ENCODE measurements around the gene DKC1.
A peak's percentile ranks its signal among the peaks of the same experiment; 100 is the strongest.

DKC1 gene

DNA sequence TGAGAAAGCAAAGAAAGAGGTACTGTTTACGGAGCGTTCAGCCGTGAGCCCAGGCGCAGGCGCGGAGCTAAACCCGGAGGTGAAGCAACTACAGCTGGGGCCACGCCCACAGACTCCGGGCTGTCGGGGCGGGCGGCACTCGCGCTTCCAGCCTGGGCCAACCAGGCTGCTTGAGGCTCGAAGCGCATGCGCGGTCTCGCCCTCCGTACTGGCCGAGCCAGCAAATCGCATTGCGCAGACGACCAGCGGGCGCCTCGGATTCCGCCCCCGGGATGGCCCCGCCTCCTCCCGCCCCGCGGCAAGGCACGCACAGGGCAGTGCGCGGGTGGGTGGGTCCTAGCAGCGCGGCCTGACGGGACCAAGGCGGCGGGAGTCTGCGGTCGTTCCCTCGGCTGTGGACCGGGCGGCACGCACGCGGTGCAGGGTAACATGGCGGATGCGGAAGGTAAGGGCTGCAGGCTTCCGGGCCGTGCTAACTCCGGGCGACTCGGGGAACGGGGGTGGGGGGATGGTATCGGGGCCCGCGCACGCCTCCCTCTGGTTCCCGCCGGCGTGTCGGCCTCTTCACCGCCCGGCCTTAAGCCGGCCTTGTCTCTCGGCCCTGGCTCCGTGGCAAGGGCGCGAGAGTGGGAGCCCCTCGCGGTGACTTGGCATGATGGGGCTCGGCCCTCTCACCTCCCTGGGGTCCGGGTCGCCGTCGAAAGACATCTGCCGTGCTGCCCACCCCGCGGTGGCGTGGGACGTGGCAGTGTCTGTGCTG lies at the start of gene DKC1 (continued):
- TF ChIP-seq, protein P1, sequence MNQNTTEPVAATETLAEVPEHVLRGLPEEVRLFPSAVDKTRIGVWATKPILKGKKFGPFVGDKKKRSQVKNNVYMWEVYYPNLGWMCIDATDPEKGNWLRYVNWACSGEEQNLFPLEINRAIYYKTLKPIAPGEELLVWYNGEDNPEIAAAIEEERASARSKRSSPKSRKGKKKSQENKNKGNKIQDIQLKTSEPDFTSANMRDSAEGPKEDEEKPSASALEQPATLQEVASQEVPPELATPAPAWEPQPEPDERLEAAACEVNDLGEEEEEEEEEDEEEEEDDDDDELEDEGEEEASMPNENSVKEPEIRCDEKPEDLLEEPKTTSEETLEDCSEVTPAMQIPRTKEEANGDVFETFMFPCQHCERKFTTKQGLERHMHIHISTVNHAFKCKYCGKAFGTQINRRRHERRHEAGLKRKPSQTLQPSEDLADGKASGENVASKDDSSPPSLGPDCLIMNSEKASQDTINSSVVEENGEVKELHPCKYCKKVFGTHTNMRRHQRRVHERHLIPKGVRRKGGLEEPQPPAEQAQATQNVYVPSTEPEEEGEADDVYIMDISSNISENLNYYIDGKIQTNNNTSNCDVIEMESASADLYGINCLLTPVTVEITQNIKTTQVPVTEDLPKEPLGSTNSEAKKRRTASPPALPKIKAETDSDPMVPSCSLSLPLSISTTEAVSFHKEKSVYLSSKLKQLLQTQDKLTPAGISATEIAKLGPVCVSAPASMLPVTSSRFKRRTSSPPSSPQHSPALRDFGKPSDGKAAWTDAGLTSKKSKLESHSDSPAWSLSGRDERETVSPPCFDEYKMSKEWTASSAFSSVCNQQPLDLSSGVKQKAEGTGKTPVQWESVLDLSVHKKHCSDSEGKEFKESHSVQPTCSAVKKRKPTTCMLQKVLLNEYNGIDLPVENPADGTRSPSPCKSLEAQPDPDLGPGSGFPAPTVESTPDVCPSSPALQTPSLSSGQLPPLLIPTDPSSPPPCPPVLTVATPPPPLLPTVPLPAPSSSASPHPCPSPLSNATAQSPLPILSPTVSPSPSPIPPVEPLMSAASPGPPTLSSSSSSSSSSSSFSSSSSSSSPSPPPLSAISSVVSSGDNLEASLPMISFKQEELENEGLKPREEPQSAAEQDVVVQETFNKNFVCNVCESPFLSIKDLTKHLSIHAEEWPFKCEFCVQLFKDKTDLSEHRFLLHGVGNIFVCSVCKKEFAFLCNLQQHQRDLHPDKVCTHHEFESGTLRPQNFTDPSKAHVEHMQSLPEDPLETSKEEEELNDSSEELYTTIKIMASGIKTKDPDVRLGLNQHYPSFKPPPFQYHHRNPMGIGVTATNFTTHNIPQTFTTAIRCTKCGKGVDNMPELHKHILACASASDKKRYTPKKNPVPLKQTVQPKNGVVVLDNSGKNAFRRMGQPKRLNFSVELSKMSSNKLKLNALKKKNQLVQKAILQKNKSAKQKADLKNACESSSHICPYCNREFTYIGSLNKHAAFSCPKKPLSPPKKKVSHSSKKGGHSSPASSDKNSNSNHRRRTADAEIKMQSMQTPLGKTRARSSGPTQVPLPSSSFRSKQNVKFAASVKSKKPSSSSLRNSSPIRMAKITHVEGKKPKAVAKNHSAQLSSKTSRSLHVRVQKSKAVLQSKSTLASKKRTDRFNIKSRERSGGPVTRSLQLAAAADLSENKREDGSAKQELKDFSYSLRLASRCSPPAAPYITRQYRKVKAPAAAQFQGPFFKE (tag by site-specific recombination; IDR thresholded peaks at IDR 0.05; ENCODE audit: borderline replicate concordance): no peak
- TF ChIP-seq ZNF707 (tag by site-specific recombination; IDR thresholded peaks at IDR 0.05): 0 out of 2 replicates have a peak, but pooled peaks have one; percentile 22
- TF ChIP-seq, protein P2, sequence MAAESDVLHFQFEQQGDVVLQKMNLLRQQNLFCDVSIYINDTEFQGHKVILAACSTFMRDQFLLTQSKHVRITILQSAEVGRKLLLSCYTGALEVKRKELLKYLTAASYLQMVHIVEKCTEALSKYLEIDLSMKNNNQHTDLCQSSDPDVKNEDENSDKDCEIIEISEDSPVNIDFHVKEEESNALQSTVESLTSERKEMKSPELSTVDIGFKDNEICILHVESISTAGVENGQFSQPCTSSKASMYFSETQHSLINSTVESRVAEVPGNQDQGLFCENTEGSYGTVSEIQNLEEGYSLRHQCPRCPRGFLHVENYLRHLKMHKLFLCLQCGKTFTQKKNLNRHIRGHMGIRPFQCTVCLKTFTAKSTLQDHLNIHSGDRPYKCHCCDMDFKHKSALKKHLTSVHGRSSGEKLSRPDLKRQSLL (tag by site-specific recombination; IDR thresholded peaks at IDR 0.05): no peak
- no peak for TF ChIP-seq ZNF146 (tag by site-specific recombination; IDR thresholded peaks at IDR 0.05)
- TF ChIP-seq, protein P3, sequence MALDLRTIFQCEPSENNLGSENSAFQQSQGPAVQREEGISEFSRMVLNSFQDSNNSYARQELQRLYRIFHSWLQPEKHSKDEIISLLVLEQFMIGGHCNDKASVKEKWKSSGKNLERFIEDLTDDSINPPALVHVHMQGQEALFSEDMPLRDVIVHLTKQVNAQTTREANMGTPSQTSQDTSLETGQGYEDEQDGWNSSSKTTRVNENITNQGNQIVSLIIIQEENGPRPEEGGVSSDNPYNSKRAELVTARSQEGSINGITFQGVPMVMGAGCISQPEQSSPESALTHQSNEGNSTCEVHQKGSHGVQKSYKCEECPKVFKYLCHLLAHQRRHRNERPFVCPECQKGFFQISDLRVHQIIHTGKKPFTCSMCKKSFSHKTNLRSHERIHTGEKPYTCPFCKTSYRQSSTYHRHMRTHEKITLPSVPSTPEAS (tag by site-specific recombination; IDR thresholded peaks at IDR 0.05): no peak
- peak; percentile 49 for TF ChIP-seq ZFP69B (tag by site-specific recombination; IDR thresholded peaks at IDR 0.05)
- TF ChIP-seq ZNF791 (tag by site-specific recombination; IDR thresholded peaks at IDR 0.05): no peak
- no peak for TF ChIP-seq HOXA7 (CRISPR knock-in tag; IDR thresholded peaks at IDR 0.05; ENCODE audit: borderline replicate concordance)
- TF ChIP-seq KLF1 (tag by site-specific recombination; IDR thresholded peaks at IDR 0.05): peak; percentile 39; the same call in 1 of the 2 replicates
- TF ChIP-seq, protein P4, sequence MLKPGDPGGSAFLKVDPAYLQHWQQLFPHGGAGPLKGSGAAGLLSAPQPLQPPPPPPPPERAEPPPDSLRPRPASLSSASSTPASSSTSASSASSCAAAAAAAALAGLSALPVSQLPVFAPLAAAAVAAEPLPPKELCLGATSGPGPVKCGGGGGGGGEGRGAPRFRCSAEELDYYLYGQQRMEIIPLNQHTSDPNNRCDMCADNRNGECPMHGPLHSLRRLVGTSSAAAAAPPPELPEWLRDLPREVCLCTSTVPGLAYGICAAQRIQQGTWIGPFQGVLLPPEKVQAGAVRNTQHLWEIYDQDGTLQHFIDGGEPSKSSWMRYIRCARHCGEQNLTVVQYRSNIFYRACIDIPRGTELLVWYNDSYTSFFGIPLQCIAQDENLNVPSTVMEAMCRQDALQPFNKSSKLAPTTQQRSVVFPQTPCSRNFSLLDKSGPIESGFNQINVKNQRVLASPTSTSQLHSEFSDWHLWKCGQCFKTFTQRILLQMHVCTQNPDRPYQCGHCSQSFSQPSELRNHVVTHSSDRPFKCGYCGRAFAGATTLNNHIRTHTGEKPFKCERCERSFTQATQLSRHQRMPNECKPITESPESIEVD (tag by site-specific recombination; IDR thresholded peaks at IDR 0.05): no peak
- no peak for TF ChIP-seq ZNF529 (tag by site-specific recombination; IDR thresholded peaks at IDR 0.05; ENCODE audit: insufficient replicate concordance)
- peak; percentile 61 for TF ChIP-seq EGR2 (tag by site-specific recombination; IDR thresholded peaks at IDR 0.05; ENCODE audit: low read depth)
- TF ChIP-seq BCL11A (tag by site-specific recombination; IDR thresholded peaks at IDR 0.05; ENCODE audit: low read depth): no peak
- peak; percentile 32; the same call in 1 of the 2 replicates for TF ChIP-seq ZBTB20 (tag by site-specific recombination; IDR thresholded peaks at IDR 0.05)
- peak; percentile 98 for TF ChIP-seq KLF9 (tag by site-specific recombination; IDR thresholded peaks at IDR 0.05; ENCODE audit: low read depth)
- TF ChIP-seq ZNF366 (tag by site-specific recombination; conservative IDR thresholded peaks at IDR 0.05): no peak
- TF ChIP-seq, protein P5, sequence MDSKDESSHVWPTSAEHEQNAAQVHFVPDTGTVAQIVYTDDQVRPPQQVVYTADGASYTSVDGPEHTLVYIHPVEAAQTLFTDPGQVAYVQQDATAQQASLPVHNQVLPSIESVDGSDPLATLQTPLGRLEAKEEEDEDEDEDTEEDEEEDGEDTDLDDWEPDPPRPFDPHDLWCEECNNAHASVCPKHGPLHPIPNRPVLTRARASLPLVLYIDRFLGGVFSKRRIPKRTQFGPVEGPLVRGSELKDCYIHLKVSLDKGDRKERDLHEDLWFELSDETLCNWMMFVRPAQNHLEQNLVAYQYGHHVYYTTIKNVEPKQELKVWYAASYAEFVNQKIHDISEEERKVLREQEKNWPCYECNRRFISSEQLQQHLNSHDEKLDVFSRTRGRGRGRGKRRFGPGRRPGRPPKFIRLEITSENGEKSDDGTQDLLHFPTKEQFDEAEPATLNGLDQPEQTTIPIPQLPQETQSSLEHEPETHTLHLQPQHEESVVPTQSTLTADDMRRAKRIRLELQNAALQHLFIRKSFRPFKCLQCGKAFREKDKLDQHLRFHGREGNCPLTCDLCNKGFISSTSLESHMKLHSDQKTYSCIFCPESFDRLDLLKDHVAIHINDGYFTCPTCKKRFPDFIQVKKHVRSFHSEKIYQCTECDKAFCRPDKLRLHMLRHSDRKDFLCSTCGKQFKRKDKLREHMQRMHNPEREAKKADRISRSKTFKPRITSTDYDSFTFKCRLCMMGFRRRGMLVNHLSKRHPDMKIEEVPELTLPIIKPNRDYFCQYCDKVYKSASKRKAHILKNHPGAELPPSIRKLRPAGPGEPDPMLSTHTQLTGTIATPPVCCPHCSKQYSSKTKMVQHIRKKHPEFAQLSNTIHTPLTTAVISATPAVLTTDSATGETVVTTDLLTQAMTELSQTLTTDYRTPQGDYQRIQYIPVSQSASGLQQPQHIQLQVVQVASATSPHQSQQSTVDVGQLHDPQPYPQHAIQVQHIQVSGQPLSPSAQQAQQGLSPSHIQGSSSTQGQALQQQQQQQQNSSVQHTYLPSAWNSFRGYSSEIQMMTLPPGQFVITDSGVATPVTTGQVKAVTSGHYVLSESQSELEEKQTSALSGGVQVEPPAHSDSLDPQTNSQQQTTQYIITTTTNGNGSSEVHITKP (tag by site-specific recombination; IDR thresholded peaks at IDR 0.05): peak; percentile 87
- TF ChIP-seq ZXDB (tag by site-specific recombination; IDR thresholded peaks at IDR 0.05): peak; percentile 47
- TF ChIP-seq, protein P6, sequence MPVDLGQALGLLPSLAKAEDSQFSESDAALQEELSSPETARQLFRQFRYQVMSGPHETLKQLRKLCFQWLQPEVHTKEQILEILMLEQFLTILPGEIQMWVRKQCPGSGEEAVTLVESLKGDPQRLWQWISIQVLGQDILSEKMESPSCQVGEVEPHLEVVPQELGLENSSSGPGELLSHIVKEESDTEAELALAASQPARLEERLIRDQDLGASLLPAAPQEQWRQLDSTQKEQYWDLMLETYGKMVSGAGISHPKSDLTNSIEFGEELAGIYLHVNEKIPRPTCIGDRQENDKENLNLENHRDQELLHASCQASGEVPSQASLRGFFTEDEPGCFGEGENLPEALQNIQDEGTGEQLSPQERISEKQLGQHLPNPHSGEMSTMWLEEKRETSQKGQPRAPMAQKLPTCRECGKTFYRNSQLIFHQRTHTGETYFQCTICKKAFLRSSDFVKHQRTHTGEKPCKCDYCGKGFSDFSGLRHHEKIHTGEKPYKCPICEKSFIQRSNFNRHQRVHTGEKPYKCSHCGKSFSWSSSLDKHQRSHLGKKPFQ (tag by site-specific recombination; IDR thresholded peaks at IDR 0.05): no peak
- TF ChIP-seq TRIM28 (IDR thresholded peaks at IDR 0.05; ENCODE audit: borderline replicate concordance, low read length): no peak
- no peak for TF ChIP-seq ZBTB21 (tag by site-specific recombination; IDR thresholded peaks at IDR 0.05)
- TF ChIP-seq WT1 (tag by site-specific recombination; IDR thresholded peaks at IDR 0.05): no peak
- peak; percentile 50; the same call in 1 of the 2 replicates for TF ChIP-seq ZFP37 (tag by site-specific recombination; IDR thresholded peaks at IDR 0.05)
- TF ChIP-seq ZNF16 (tag by site-specific recombination; IDR thresholded peaks at IDR 0.05; ENCODE audit: low read depth): no peak
